HG02973 (cell line): ENCODE data around the gene CCL11.

ENCODE experiments used
- ATAC-seq: cut with Tn5 transposase; IDR thresholded peaks from one replicate; pipeline ENCODE4 v1.9.1; 2021; ENCODE audit warnings: moderate library complexity; ENCODE audit not compliant: unreplicated experiment

CCL11 gene

DNA sequence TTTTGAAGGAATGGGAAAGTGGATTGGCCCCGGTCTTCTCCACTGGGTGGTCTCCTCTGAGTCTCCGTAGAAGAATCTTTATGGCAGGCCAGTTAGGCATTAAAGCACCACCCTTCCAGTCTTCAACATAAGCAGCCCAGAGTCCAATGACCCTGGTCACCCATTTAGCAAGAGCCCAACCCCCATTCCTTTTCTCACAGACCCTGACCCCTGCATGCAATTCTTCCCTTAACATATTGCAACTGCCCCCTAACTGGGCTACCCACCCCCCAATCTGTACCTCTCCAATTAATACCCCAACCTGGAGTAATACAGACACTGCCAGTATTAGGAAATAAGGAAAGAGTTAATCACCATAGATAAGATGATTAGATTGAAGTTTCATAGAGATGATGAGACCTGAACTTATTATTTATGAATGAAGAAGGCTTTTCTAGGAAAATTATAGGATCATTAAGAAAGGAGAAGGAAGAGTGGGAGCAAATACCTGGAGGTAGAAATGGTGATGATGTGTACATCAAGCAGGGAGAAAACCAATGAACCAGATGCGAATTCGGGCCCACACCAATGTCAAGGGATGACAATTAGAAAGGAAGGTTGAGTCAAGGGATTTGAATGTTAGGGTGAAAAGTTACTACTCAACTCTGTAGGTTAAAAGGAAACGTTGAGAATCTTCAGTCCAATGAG lies 28.1 kb upstream of the CCL11 start:
- ATAC-seq, result no peak

DNA sequence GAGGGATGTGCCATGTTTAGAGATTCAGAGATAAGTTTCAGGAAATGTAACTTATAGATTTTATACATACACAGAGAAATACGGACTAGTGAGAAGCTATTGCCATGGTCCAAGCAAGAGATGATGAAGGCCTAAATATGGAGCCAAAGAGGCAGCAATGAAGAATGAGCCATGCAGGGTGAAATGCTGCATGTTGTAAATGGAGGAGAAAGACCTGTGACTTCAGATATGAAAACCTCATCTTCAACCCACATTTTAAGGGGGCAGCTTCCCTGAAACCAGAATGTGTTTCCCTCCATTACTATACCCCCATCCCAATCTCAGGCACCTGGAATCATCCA lies 27.6 kb upstream of the CCL11 start:
- ATAC-seq, result no peak

GRCh38 chr17:34259146-34259545 lies 26.4 kb upstream of the CCL11 start:
- no peak for ATAC-seq

DNA sequence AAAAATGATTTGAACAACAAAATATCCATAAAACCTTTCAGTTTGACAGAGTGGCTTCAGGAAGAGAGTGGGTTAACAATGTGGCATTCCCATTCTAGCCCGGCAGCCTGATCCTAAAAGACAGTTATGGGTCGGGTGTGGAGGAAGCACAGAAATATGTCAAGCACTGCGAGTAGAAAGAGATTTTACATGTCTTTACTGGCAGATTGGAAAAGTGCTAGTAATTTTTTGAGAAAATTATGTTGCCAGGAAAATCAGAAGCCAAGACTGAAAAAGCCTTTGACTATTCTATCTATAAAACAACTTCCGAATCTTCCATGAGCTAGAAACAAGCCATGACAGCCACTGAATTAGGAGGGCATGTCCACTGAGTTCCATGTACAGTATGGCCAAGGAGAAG lies 24.7 kb upstream of the CCL11 start:
- no peak for ATAC-seq

- ATAC-seq, result no peak
These were observed 23.8 kb upstream of the CCL11 start for GRCh38 chr17:34261568-34262337.

DNA sequence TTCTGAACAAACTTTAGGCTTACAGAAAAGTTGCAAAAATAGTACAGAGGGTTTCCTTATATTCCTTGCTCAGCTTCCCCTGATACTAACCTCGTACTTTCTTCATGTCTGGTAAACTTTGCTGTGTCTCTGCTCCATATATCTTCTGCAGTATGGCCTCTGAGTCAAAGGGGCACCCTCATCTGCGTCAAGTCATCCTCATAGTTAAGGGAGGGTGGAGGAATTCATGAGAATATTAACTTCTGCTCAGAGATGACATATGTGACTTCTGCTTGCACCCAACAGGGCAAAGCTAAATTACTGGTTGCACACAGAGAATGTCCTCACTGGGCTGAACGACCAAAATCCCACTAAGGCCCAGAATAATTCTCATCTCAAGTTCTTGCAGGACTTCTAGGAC lies 19.8 kb upstream of the CCL11 start:
- ATAC-seq, result no peak

DNA sequence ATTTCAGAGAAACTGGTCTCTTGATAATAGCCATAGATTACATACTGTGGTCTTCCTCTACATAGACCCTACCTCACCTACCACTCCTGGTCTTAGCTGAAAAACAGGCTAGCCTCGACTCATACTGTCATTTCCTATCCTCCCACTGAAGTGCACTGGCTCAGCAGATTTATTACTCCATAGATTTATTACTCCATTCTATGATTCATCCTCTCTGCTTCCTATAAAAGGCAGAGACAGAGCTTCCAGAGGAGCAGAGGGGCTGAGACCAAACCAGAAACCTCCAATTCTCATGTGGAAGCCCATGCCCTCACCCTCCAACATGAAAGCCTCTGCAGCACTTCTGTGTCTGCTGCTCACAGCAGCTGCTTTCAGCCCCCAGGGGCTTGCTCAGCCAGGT lies 15.6 kb upstream of the CCL11 start, which contains the start of gene CCL7:
Gene CCL7 (plus strand): TSS at position 253 of the 400 bp plus-strand sequence. CDS start 70 bp downstream, at position 323.
- ATAC-seq, result no peak

DNA sequence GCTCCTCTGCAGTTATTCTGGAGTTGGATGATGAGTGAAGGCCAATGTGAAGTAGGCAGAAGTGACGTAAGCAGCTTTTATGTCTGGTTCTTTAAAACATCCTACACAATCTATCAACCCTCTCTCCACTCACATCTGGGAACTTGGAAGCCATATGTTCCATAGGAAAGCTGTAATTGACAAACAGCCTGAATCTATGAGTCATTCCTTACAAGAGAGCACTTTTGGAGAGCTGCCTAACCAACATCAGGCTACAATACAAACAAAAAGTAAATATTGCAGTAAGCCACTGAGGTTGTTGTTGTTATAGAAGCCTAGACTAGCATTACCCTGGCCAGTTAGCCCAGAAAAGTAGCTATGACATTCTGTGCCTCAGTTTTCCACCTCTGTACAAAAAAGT lies 9.7 kb upstream of the CCL11 start:
- no peak for ATAC-seq

DNA sequence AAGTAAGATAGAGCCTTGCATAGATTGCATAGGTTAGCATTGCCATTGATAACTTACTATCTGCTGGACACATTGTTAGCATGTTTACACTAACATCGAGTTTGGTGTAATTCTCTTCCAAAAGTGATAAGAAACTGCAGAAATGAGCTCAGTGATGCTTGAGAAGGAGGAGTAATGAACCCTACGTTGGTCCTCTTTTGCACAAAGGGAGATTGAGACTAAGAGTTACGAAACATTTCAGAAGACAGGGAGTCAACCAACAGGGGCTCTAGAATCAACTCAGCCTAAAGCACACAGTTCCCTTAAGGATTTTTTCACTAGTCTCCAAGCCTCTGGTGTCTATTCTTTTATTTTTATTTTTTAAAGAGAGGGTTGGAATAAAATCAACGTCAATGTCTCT lies 8.7 kb upstream of the CCL11 start:
- no peak for ATAC-seq

DNA sequence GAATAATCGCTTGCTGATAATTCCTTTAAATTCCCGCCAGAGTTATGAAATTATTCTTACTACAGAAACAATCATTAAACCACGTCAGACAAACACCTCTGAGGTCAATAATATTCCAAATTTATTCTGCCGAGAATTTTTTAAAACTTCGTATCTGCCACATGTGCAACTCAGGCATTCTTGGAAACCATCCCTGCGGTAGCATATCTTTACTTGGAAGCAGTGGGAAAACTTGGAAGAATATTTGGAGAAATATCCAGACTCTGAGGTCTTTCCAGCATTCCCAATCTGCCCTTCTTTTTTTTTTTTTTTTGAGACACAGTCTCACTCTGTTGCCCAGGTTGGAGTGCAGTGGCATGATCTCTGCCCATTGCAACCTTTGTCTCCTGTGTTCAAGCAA lies 2.0 kb upstream of the CCL11 start:
- no peak for ATAC-seq

GRCh38 chr17:34287875-34288274 lies 2.3 kb downstream of the CCL11 start:
- no peak for ATAC-seq

- no peak for ATAC-seq
These were observed 5.0 kb downstream of the CCL11 start for GRCh38 chr17:34290586-34290985.

DNA sequence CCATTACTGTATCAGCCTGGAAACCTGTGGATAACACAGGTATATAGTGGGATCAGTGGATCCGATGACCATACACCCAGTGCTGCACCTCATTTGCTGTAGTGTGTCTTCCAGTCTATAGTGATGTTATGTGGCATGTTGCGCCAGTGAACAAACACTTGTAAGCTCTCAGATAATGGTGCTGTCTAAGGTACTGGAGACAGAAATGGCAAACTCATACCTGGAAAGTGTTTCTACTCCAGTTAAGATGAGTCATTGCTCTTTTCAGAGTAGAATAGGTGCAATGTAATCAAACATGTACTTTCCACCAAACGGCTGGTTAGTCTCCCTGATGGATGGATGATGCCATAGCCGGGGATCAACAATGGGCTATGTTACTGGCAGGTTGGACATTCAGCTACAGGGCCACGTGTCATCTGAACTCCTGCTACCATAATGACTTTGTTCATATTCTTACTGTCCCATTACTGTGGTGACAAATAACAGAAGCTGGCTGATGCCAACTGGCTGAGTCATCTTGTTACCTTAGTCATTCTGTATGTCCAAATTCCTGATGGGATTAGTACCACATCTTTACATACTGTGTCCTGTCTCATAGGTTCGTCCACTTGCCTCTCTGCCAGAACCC lies 6.3 kb downstream of the CCL11 start:
- ATAC-seq, result no peak

DNA sequence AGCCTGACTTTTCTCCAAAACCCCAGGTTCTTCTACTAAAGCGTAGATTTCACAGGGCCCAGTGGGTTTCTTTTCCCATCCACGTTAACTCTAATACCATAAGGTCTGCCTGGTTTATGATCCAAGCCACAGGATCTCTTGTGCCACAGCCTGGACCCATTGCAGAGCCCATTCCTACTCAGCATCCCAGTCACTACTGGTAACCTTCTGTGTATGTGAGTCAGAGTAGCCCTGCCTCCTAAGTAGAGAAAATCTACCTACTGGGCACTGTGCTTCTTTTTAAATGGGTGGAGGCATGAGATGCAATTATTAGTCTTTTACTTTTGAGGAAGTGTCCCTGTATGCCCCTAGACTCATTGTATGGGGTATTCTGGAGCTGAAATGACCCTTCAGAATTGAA lies 13.5 kb downstream of the CCL11 start:
- ATAC-seq, result no peak

DNA sequence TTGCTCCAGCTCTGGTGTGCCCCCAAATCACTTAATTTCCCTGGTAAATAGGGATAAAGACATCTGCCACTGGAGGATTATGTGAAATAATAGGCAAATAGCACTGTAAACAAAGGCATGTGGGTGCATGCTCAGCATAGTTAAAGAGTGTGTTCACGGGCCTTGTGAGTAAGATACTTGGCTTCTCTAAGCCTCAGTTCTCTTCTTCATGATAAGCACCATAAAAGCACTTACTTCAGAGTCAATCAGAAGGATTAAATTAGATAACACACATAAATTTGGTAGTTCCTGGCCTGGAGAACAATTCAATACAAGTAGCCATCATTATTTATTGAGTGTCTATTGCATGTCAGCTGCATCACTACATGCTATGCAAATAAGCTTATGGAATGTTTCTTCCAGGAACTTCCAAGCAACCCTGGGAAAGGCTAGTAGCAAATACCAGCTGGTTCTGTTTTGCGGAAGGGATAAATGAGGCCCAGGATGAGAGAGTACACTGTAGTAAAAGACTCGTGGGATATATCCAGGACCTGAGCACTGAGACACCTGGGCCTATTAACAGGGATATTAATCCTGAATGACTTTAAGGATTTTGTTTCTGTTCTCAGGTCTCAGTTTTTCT lies 14.5 kb downstream of the CCL11 start:
- ATAC-seq, result no peak

DNA sequence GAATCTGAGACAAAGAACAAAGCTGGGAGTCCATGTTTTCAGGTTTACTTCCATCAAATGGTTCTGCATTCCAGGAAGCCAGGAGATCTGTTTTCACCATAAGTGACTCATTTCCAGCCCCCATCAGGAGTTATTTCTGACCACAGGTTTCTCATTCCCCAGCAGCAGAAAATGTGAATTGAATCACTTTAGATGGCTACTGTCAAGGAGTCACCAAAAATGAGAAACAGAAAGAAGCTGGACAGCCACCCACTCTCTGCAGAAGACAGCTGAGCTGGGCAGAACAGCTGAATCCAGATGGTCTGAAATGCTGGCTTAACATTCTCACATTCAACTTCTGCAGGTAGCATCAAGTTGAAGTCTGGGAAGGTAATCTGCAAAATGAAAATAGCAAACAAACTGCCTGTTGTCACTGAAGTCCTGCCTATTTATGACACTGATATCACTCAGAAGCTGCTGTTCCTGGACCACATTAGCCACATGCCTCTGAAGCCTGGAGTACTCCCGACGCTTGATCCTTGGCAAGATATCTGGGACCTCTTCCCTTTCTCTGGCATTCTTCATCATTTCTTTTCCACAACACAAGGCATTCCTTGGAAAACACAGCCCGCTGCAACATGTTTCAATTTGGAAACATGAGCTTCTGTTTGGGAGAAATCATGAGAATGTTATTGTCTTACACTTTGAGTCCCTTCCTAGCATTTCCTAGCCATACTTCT lies 15.3 kb downstream of the CCL11 start:
- ATAC-seq, result no peak

- no peak for ATAC-seq
These were observed 16.4 kb downstream of the CCL11 start for GRCh38 chr17:34301986-34302385.

DNA sequence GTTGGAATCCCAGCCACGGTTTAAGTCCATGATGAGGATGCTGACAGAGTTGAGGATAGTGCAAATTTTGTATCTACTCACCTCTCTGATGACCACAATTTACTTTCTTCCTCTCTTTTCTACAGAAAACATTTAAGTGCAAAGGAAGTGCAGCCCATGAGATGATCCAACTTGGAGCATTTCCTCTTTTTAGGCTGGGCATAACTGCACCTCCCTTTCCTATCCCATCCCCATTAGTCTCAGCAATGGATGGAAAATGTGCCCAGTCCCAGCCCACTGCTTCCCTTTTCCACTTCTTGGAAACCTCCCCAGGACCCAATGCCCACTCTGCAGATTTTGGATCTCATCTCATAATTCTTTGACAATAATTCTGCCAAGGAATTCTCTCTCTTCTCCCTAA lies 17.1 kb downstream of the CCL11 start:
- ATAC-seq, result no peak

DNA sequence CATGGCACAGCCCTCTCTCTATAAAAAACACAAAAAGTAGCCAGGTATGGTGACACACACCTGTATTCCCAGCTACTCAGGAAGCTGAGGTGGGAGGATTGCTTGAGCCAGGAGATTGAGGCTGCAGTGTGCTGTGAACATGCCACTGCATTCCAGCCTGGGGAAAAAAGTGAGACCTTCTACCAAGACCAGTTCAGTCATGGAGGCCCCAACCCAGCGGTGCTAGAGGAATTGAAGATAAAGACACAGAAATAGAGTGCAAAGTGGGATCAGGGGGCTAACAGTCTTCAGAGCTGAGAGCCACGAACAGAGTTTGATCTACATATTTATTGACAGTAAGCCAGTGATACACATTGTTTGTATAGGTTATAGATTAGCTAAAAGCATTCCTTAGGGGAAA lies 18.1 kb downstream of the CCL11 start:
- no peak for ATAC-seq

- no peak for ATAC-seq
These were observed 19.5 kb downstream of the CCL11 start for GRCh38 chr17:34305061-34305460.

DNA sequence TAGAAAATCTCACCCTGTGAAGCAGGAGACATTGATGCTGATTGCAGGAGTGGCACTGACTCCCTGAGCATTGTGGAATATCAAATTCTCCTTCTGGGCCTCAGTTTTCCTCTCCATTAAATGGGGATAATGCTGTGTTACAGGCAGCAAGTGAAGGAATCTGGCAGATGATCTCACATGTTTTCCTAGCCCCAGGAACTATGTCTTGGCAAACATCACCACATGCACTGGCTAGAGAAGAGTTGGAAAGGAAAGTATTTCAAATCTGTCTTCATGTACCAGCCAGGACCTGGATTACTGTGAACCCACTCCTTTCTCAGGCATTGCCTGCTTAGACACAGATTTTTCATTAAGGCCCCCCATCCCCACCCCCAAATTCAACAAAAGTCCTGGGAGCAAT lies 20.1 kb downstream of the CCL11 start:
- ATAC-seq, result no peak
